VCaP (cell line): ENCODE results near the gene RBBP8.

ENCODE experiments used
- H3K27ac ChIP-seq: fragments of 450-650 bp; 2 replicates; pipeline ENCODE4 v1.5.1; 2017
- TF ChIP-seq, protein P1 (sequence below): fragments of 450-650 bp; conservative IDR thresholded peaks from 2 replicates; pipeline ENCODE4 v1.5.1; 2017; ENCODE audit warnings: mild to moderate bottlenecking, moderate library complexity

RBBP8 gene

DNA sequence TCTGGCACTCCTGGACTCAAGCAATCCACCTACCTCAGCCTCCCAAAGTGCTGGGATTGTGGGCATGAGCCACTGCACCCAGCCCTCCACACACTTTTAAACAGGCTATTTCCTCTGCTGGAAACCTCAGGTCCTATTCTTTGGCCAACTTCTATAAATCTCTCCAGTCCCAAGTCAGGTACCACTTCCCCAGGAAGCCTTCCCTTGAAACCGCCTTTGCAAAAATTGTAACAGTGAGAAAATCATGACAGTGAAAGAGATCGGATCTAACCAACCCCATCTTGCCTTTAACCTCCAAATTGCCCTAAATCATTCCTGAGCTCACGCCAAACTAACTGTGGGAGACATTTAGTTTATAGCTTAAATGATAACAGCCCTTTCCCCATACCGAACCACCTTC lies 134.9 kb downstream of the RBBP8 start:
- H3K27ac ChIP-seq = no peak overlapping the region
- TF ChIP-seq, protein P1, sequence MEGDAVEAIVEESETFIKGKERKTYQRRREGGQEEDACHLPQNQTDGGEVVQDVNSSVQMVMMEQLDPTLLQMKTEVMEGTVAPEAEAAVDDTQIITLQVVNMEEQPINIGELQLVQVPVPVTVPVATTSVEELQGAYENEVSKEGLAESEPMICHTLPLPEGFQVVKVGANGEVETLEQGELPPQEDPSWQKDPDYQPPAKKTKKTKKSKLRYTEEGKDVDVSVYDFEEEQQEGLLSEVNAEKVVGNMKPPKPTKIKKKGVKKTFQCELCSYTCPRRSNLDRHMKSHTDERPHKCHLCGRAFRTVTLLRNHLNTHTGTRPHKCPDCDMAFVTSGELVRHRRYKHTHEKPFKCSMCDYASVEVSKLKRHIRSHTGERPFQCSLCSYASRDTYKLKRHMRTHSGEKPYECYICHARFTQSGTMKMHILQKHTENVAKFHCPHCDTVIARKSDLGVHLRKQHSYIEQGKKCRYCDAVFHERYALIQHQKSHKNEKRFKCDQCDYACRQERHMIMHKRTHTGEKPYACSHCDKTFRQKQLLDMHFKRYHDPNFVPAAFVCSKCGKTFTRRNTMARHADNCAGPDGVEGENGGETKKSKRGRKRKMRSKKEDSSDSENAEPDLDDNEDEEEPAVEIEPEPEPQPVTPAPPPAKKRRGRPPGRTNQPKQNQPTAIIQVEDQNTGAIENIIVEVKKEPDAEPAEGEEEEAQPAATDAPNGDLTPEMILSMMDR = no peak

DNA sequence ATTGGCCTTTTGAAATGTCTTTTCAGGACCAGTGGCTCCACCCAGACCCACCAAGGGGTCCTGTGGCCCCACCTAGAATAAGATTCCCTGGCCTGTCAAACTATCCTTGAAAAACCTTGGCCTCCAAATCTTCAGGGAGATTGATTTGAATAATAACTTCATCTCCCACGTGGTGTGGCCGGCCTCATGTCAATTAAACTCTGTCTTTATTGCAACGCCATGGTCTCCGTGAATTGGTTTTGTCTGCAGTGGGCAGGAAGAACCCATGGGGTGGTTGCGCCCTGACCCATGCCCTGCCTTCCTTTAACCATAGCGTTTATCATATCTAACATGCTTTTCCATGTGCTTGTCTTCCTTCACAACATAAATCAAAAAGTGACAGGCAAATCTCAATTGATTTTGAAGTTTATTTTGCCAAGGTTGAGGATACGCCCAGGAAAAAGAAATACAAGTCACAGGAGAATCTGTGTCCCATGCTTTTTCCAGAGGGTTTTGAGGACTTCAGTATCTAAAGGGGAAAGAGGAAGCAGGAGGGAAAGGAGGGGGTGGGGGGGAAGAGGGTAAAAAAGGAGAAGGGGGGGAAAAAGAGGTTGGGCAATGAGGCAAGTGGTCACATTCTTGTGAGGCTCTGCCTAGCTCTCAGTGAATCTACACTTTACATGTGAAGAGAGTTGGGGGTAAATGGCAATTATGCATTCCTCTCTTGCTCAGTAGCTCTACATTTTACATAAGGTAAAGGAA lies 135.6 kb downstream of the RBBP8 start:
- no peak overlapping the region for H3K27ac ChIP-seq
- TF ChIP-seq, protein P1 = no peak

DNA sequence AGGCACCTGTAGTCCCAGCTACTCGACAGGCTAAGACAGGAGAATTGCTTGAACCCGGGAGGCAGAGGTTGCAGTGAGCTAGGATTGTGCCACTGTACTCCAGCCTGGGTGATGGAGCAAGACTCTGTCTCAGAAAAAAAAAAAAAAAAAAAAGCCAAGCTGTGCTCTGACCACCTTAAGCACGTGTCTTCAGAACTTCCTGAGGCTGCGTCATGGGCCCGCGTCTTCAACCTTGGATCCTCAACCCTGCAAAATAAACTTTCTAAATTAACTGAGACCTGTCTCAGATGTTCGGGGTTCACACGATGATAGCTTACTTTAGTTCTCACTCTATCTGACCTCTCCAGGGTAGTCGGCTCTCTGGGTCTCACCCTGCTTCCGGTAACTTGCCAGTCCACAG lies 136.4 kb downstream of the RBBP8 start:
- TF ChIP-seq, protein P1 = no peak
- H3K27ac ChIP-seq = no peak overlapping the region

DNA sequence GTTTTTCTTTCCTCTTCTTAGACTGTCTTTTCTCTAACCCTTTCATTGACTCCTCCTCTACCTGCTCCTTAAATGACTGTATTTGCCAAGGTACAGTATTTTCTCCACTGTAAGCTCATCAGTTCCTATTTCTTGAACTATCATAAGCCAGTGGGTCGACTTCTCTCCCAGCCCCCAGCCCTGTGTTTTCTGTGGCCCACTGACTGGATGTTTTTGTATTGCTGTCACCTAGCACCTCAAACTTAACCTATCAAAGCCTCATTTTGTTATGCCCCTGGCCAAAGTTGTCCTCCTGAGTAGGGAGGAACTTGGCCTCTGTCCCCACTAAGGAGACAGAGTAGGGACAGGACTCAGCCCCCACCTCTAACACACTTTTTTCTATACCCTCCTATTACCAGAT lies 136.8 kb downstream of the RBBP8 start:
- TF ChIP-seq, protein P1 = no peak
- H3K27ac ChIP-seq = no peak overlapping the region

DNA sequence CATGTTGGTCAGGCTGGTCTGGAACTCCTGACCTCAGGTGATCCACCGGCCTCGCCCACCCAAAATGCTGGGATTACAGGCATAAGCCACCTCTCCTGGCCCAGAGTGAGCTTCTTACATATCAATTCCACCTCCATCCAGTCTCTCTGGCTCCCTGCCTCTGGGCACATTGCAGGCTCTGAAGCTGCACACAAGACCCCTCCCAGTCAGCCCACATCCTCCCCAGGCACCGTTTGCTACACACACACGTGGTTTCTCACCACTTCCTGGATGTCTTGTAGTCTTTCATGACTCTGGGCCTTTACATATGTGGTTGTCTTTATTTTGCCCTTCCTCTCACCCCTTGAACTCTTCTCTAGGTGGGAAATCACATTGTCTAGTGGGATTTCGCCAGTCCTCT lies 138.2 kb downstream of the RBBP8 start:
- TF ChIP-seq, protein P1 = no peak

DNA sequence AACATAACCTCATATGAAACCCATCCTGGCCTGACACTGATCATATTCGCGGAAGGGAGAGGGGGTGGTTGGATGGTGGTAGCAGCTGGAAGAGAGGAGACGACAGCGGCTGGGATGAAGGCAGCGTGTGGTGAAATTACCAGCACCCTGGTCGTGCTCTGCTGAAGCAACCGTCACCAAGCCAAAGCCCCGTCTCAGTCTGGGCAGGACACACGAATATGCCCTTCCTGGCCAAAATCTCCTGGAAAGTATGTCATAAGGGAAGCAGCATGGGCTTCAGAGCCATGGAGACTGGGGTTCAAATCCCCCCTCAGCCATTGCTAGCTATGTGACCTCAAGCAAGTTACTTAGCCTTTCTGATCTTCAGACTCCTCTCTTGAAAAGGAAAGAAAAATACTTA lies 139.0 kb downstream of the RBBP8 start:
- no peak overlapping the region for H3K27ac ChIP-seq
- TF ChIP-seq, protein P1 = no peak

More for the DNA sequence above, 138.2 kb downstream of the RBBP8 start:
- H3K27ac ChIP-seq = no peak overlapping the region

DNA sequence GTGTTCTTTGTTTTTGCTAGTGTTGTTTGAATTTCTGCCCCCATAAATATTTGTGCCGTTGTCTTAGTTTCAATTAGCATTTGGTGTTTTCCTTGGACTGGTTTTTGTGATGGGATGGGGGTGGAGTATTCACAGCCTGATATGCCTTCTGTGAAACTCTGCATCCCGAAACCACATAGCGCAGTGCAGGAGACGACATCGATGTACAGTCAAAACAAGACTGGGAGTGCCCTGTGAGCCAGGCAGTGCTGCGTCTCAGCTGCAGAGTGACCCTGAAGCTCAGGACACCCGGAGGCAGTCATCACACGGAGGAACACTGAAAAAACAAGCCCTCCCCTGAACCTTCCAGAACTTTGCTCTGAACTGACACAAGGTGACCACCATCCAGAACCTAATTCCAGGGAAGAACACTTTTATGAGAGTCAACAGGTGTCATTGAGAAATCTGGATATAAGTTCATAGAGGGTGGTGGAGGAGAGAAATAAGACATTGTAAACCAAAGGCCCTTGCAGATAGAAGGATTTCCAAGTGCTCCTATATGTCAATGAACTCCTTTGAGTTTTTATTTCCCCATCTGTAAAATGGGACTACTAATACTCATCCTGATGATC lies 141.0 kb downstream of the RBBP8 start:
- H3K27ac ChIP-seq = no peak overlapping the region
- TF ChIP-seq, protein P1 = no peak
